GM23248 (cell line): ENCODE results near the gene RPS6KB2. TPM values are rescaled to one million over a fixed set of nuclear protein-coding genes. Genes with fewer than 3 reads are reported as not detected.

ENCODE experiments used
- DNase-seq: peaks from one replicate; pipeline ENCODE4 v3.0.0-alpha.2; 2015
- H2AFZ ChIP-seq: fragments of 200-600 bp; sonication (generic); 2 replicates; pipeline ENCODE4 v1.6.1; 2016; ENCODE audit warnings: antibody characterized with exemption
- H3F3A ChIP-seq: fragments of 200-600 bp; sonication (generic); 2 replicates; pipeline ENCODE4 v1.6.1; 2016; ENCODE audit warnings: mild to moderate bottlenecking, antibody characterized with exemption, mixed run types; ENCODE audit not compliant: insufficient read depth
- H3K27ac ChIP-seq: fragments of 200-600 bp; sonication (generic); 2 replicates; pipeline ENCODE4 v1.5.1; 2016; ENCODE audit warnings: mild to moderate bottlenecking
- H3K27me3 ChIP-seq: fragments of 200-600 bp; sonication (generic); replicated peaks from 2 replicates; pipeline ENCODE4 v1.6.1; 2016; ENCODE audit warnings: mild to moderate bottlenecking; ENCODE audit not compliant: insufficient read depth
- H3K36me3 ChIP-seq: fragments of 200-600 bp; sonication (generic); 2 replicates; pipeline ENCODE4 v1.6.1; 2016; ENCODE audit warnings: low read depth, mild to moderate bottlenecking
- H3K4me1 ChIP-seq: fragments of 200-600 bp; sonication (generic); 2 replicates; pipeline ENCODE4 v1.6.1; 2016; ENCODE audit warnings: mild to moderate bottlenecking; ENCODE audit not compliant: insufficient read depth
- H3K4me2 ChIP-seq: fragments of 200-600 bp; sonication (generic); one replicate; pipeline ENCODE4 v1.6.1; 2016; ENCODE audit warnings: mild to moderate bottlenecking; ENCODE audit not compliant: unreplicated experiment
- H3K4me3 ChIP-seq: fragments of 200-600 bp; sonication (generic); 2 replicates; pipeline ENCODE4 v1.5.1; 2016; ENCODE audit warnings: mild to moderate bottlenecking
- H3K79me2 ChIP-seq: fragments of 200-600 bp; sonication (generic); 2 replicates; pipeline ENCODE4 v1.6.1; 2016; ENCODE audit warnings: mild to moderate bottlenecking; ENCODE audit not compliant: insufficient read depth
- H3K9ac ChIP-seq: fragments of 200-600 bp; sonication (generic); 2 replicates; pipeline ENCODE4 v1.6.1; 2016; ENCODE audit warnings: mild to moderate bottlenecking
- H3K9me2 ChIP-seq: fragments of 200-600 bp; sonication (generic); 2 replicates; pipeline ENCODE4 v1.6.1; 2016; ENCODE audit warnings: mixed run types, mild to moderate bottlenecking, moderate library complexity; ENCODE audit not compliant: insufficient read depth
- H3K9me3 ChIP-seq: fragments of 200-600 bp; sonication (generic); one replicate; pipeline ENCODE4 v1.6.1; 2017; ENCODE audit warnings: low read depth
- H4K20me1 ChIP-seq: fragments of 200-600 bp; sonication (generic); 2 replicates; pipeline ENCODE4 v1.6.0; 2016; ENCODE audit not compliant: insufficient read depth
- EZH2 ChIP-seq: fragments of 200-600 bp; sonication (generic); IDR thresholded peaks from 2 replicates; pipeline ENCODE4 v1.6.1; 2018; ENCODE audit warnings: antibody characterized with exemption, mild to moderate bottlenecking; ENCODE audit not compliant: insufficient read depth, poor library complexity, severe bottlenecking
- EZH2phosphoT487 ChIP-seq: fragments of 200-600 bp; sonication (generic); IDR thresholded peaks from 2 replicates; pipeline ENCODE4 v1.6.1; 2018; ENCODE audit warnings: antibody characterized with exemption, moderate library complexity, mild to moderate bottlenecking, low read depth; ENCODE audit not compliant: insufficient read depth
- WGBS, 2 experiments: methylation state at CpG; one replicate each; pipeline ENCODE4 v1.1.6; 2015 to 2017; ENCODE audit warnings: low lambda C conversion rate in 2 of 2, low coverage in 1 of 2; ENCODE audit errors: missing lambda C conversion rate in 2 of 2; 5-methylcytosine and 5-hydroxymethylcytosine counted together
- in situ Hi-C: fragments of 300-500 bp; cut with MboI; formaldehyde crosslinking; loops from 2 replicates; pipeline ENCODE4 v1.15.0; 2020
- polyA plus RNA-seq: library from polyadenylated mRNA; unstranded; fragments of >200 nt; fragmentation: Nextera tagmentation; extraction: Ambion mirVana; gene quantifications from 2 replicates; pipeline ENCODE4 v1.2.1, GENCODE V29; 2016
- total RNA-seq: library from RNA; depleted of rRNA; stranded (reverse); fragments of >200 nt; shearing (Covaris generic); gene quantifications from 2 replicates; pipeline ENCODE4 v1.2.3, GENCODE V29; 2014; rRNA removed

Gene RPS6KB2
- 68.0 and 71.2 TPM in 2 replicates for total RNA-seq
- polyA plus RNA-seq: 52.3 and 53.0 TPM in 2 replicates

GRCh38 chr11:67428052-67429001, at the start of gene RPS6KB2:
TSS of gene RPS6KB2 (plus strand) at chr11:67428494. CDS start at chr11:67428546, 52 bp downstream.
- peak within 1 kb of the TSS; percentile 55 for H3K27ac ChIP-seq
- H3F3A ChIP-seq: no peaks in the 10 kb centered on the region
- no peaks in the 10 kb centered on the region for H3K9me2 ChIP-seq
- 1 to 2% methylated on average over 64 of the region's 68 CpGs for WGBS, 2 experiments
- H3K9me3 ChIP-seq: no peaks in the 10 kb centered on the region
- in situ Hi-C loops: no loop called here
- peak within 1 kb of the TSS; percentile 98 for H3K4me3 ChIP-seq
- peaks cover 30% of the 10 kb centered on the region for H3K79me2 ChIP-seq
- no peaks in the 10 kb centered on the region for H3K27me3 ChIP-seq
- peak within 1 kb of the TSS; percentile 91 for H3K9ac ChIP-seq
- H3K36me3 ChIP-seq: no peaks in the 10 kb centered on the region
- peaks cover 7% of the 10 kb centered on the region for H3K4me1 ChIP-seq
- H2AFZ ChIP-seq: peak within 1 kb of the TSS; percentile 99
- peak; percentile 98 for DNase-seq
- TF ChIP-seq EZH2phosphoT487 (no peak), EZH2 (no peak)
- H3K4me2 ChIP-seq: peak within 1 kb of the TSS; percentile 96
- no peaks in the 10 kb centered on the region for H4K20me1 ChIP-seq

DNA sequence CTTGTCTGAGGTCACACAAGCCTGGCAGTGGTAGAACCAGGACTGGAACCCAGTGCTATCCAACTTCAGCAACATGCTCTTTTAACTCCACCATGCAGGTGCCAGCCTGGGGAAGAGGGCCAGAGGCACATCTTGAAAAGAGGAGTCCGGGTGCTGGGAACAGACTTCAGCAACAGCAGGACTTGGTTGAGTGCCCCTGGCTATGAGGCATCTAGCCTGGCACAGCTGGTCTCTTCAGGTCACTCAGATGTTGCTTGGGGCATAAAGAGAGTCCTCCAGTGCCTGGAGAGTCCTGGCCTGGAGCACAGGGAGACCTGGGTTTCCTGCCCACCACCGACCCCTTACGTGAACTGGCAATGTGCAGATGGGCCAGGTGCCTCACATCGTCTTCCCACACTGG, 49.8 kb upstream of the RPS6KB2 start:
- Histone ChIP-seq H3K79me2 (no peaks in the 10 kb centered on the region), H3K36me3 (no peaks in the 10 kb centered on the region), H3K9me3 (no peaks in the 10 kb centered on the region), H3K4me2 (no peak overlapping the region), H3K4me3 (no peak overlapping the region), H2AFZ (no peak overlapping the region), H3K9me2 (no peaks in the 10 kb centered on the region), H3K4me1 (peaks cover 43% of the 10 kb centered on the region), H3F3A (no peaks in the 10 kb centered on the region), H3K27me3 (no peaks in the 10 kb centered on the region), H4K20me1 (no peaks in the 10 kb centered on the region), H3K9ac (no peak overlapping the region), H3K27ac (peak overlapping the region; percentile 68; the same call in 1 of the 2 replicates)
- in situ Hi-C loops: no loop called here
- no peak for TF ChIP-seq EZH2
- TF ChIP-seq EZH2phosphoT487: no peak
- DNase-seq: peak; percentile 12
- 83 to 91% methylated on average over 4 of the region's 4 CpGs for WGBS, 2 experiments

- Histone ChIP-seq H3K9ac (peak overlapping the region; percentile 65), H3K27ac (peak overlapping the region; percentile 68), H3K4me1 (peaks cover 44% of the 10 kb centered on the region), H3K4me3 (0 out of 2 replicates have a peak overlapping the region, but pooled peaks have one; percentile 0), H2AFZ (peak overlapping the region; percentile 46), H3K36me3 (no peaks in the 10 kb centered on the region), H4K20me1 (no peaks in the 10 kb centered on the region), H3K4me2 (peak overlapping the region; percentile 33), H3F3A (0 out of 2 replicates have a peak, but pooled peaks cover under 1% of the 10 kb centered on the region), H3K27me3 (no peaks in the 10 kb centered on the region), H3K9me2 (no peaks in the 10 kb centered on the region), H3K9me3 (no peaks in the 10 kb centered on the region), H3K79me2 (no peaks in the 10 kb centered on the region)
- TF ChIP-seq EZH2: no peak
- TF ChIP-seq EZH2phosphoT487: no peak
- in situ Hi-C loops: no loop called here
- peak; percentile 94 for DNase-seq
- 29 to 36% methylated on average over 22 of the region's 23 CpGs for WGBS, 2 experiments
Measured at GRCh38 chr11:67379061-67380058, 48.9 kb upstream of the RPS6KB2 start.
